ENCODE results near the gene NGEF. TPM values are rescaled to one million over a fixed set of nuclear protein-coding genes. Genes with fewer than 3 reads are reported as not detected.

Gene NGEF
- total and polyA plus RNA-seq, 2 experiments from 2014 or later: 2.0 to 2.9 TPM

GRCh38 chr2:232931636-232932035 is 81.4 kb downstream of the NGEF start:
- H3K9me3 ChIP-seq (ENCODE audit: low read depth): no peaks in the 10 kb centered on the region
- no peak overlapping the region for H3K27ac ChIP-seq
- H3K36me3 ChIP-seq: no peaks in the 10 kb centered on the region
- DNase-seq (ENCODE audit: low read depth in 1 of 2, low spot score in 1 of 2): no peak
- peaks cover 53% of the 10 kb centered on the region for H3K27me3 ChIP-seq
- H3K4me3 ChIP-seq: no peak overlapping the region
- peaks cover 3% of the 10 kb centered on the region for H3K4me1 ChIP-seq (ENCODE audit: low read depth)
- no peak for TF ChIP-seq CTCF (IDR thresholded peaks at IDR 0.05; ENCODE audit: low read depth, low read length)

- no peak overlapping the region for H3K4me3 ChIP-seq
- no peak for DNase-seq (ENCODE audit: low read depth in 1 of 2, low spot score in 1 of 2)
- peaks cover 69% of the 10 kb centered on the region for H3K27me3 ChIP-seq
- no peak for TF ChIP-seq CTCF (IDR thresholded peaks at IDR 0.05; ENCODE audit: low read depth, low read length)
- H3K36me3 ChIP-seq: no peaks in the 10 kb centered on the region
- H3K4me1 ChIP-seq (ENCODE audit: low read depth): peaks cover 13% of the 10 kb centered on the region
- no peaks in the 10 kb centered on the region for H3K9me3 ChIP-seq (ENCODE audit: low read depth)
- H3K27ac ChIP-seq: no peak overlapping the region
These were observed 83.0 kb downstream of the NGEF start for GRCh38 chr2:232930059-232930400.

- TF ChIP-seq CTCF (IDR thresholded peaks at IDR 0.05; ENCODE audit: low read depth, low read length): no peak
- Histone ChIP-seq H3K27me3 (peaks cover 70% of the 10 kb centered on the region), H3K4me3 (no peak overlapping the region), H3K36me3 (no peaks in the 10 kb centered on the region), H3K27ac (no peak overlapping the region), H3K4me1 (ENCODE audit: low read depth) (peaks cover 16% of the 10 kb centered on the region), H3K9me3 (ENCODE audit: low read depth) (no peaks in the 10 kb centered on the region)
- no peak for DNase-seq (ENCODE audit: low read depth in 1 of 2, low spot score in 1 of 2)
These were observed 83.6 kb downstream of the NGEF start for GRCh38 chr2:232929303-232930058.

- Histone ChIP-seq H3K36me3 (no peaks in the 10 kb centered on the region), H3K4me3 (peak overlapping the region; percentile 36), H3K4me1 (ENCODE audit: low read depth) (peaks cover 16% of the 10 kb centered on the region), H3K9me3 (ENCODE audit: low read depth) (no peaks in the 10 kb centered on the region), H3K27me3 (peaks cover 69% of the 10 kb centered on the region), H3K27ac (no peak overlapping the region)
- no peak for TF ChIP-seq CTCF (IDR thresholded peaks at IDR 0.05; ENCODE audit: low read depth, low read length)
- DNase-seq (ENCODE audit: low read depth in 1 of 2, low spot score in 1 of 2): no peak
These were observed 84.3 kb downstream of the NGEF start for GRCh38 chr2:232928551-232929302.

- Histone ChIP-seq H3K4me1 (ENCODE audit: low read depth) (peaks cover 16% of the 10 kb centered on the region), H3K36me3 (no peaks in the 10 kb centered on the region), H3K4me3 (peak overlapping the region; percentile 46), H3K27ac (no peak overlapping the region), H3K27me3 (peaks cover 64% of the 10 kb centered on the region), H3K9me3 (ENCODE audit: low read depth) (no peaks in the 10 kb centered on the region)
- no peak for TF ChIP-seq CTCF (IDR thresholded peaks at IDR 0.05; ENCODE audit: low read depth, low read length)
- no peak for DNase-seq (ENCODE audit: low read depth in 1 of 2, low spot score in 1 of 2)
These were observed 85.1 kb downstream of the NGEF start for GRCh38 chr2:232927793-232928550.
